ENCODE data around the gene TFR2.

GRCh38 chr7:100665168-100665726 lies 23.9 kb upstream of the TFR2 start:
- TF ChIP-seq CTCF (IDR thresholded peaks at IDR 0.05), result no peak
- TF ChIP-seq POLR2AphosphoS5 (IDR thresholded peaks at IDR 0.05), result no peak
